T-helper 17 cell (primary cell): ENCODE measurements around the gene UBAC1. TPM values are rescaled to one million over a fixed set of nuclear protein-coding genes. Genes with fewer than 3 reads are reported as not detected.
"Not testable (repeated sequence)": the region's sequence is repeated elsewhere in the genome, so short reads cannot be mapped to it uniquely, and the experiment has no call there.

ENCODE experiments used
- ATAC-seq: fragments of 150-1000 bp; cut with Tn5 transposase; 2 replicates; pipeline ENCODE4 v1.10.0; 2021; ENCODE audit warnings: mild to moderate bottlenecking, moderate library complexity
- DNase-seq, 3 donors: peaks; one replicate each; pipeline versions ENCODE4 v3.0.0 to v3.0.0-alpha.2; 2020 to 2021
- H3K9me3 ChIP-seq: one replicate; pipeline ENCODE4 v1.7.0; 2013; ENCODE audit warnings: low read length, mild to moderate bottlenecking; ENCODE audit not compliant: control insufficient read depth, poor library complexity, severe bottlenecking
- H3K27ac Mint-ChIP-seq: one replicate; pipeline ENCODE4 v1.8.0; 2022; ENCODE audit warnings: mild to moderate bottlenecking, moderate library complexity, mixed read lengths
- H3K27me3 Mint-ChIP-seq: one replicate; pipeline ENCODE4 v1.8.0; 2022; ENCODE audit warnings: mixed read lengths
- H3K36me3 Mint-ChIP-seq: one replicate; pipeline ENCODE4 v1.8.0; 2022; ENCODE audit warnings: low read depth, mixed read lengths
- H3K4me1 Mint-ChIP-seq: one replicate; pipeline ENCODE4 v1.8.0; 2022; ENCODE audit warnings: mild to moderate bottlenecking, mixed read lengths
- H3K4me3 Mint-ChIP-seq: one replicate; pipeline ENCODE4 v1.8.0; 2022; ENCODE audit warnings: mild to moderate bottlenecking, moderate library complexity, mixed read lengths
- total RNA-seq, 4 donors: library from RNA in 2 of 4; stranded (reverse) in 2 of 4; gene quantifications; one replicate each; pipeline ENCODE4 v1.2.3 and lab custom pipeline; 2022 to 2026

The UBAC1 gene
- total RNA-seq, 2 donors from 2014 or later = 23.2 to 23.7 TPM

DNA sequence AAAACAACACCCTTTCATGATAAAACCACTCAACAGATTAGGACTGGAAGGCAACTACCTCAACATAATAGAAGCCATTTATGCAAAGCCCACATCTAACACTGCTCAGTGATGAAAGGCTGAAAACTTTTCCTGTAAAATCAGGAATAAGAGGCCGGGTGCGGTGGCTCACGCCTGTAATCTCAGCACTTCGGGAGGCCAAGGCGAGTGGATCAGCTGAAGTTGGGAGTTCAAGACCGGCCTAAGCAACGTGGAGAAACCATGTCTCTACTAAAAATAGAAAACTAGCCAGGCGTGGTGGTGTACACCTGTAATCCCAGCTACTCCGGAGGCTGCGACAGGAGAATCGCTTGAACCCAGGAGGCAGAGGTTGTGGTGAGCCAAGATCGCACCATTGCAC lies 44.9 kb downstream of the UBAC1 start:
- peaks cover 15% of the 10 kb centered on the region for H3K9me3 ChIP-seq
- H3K4me3 Mint-ChIP-seq, DNase-seq, ATAC-seq, H3K4me1 Mint-ChIP-seq, H3K27me3 Mint-ChIP-seq, H3K27ac Mint-ChIP-seq, H3K36me3 Mint-ChIP-seq: not testable (repeated sequence)

DNA sequence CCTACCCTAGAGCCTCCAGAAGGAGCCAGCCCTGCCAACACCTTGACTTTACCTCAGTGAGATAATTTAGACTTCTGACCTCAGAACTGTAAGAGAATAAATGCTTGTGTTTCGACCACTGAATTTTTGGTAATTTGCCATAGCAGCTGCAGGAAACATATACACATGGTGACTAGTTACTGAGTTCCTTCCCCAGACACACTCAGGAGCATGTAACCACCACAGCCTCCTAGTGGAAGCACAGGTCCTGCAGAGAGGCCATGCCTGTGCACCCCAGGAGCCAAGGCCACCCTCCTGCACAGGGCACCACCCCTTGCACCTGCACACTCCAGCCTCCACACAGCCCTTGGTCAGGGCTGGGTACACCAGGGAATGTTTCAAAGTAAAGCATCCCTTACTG lies 46.3 kb downstream of the UBAC1 start:
- no peak overlapping the region for H3K27ac Mint-ChIP-seq
- peaks cover 16% of the 10 kb centered on the region for H3K4me1 Mint-ChIP-seq
- H3K9me3 ChIP-seq = peaks cover 15% of the 10 kb centered on the region
- ATAC-seq (no peak), DNase-seq (no peak)
- H3K4me3 Mint-ChIP-seq = no peak overlapping the region
- no peaks in the 10 kb centered on the region for H3K27me3 Mint-ChIP-seq
- peaks cover 7% of the 10 kb centered on the region for H3K36me3 Mint-ChIP-seq

DNA sequence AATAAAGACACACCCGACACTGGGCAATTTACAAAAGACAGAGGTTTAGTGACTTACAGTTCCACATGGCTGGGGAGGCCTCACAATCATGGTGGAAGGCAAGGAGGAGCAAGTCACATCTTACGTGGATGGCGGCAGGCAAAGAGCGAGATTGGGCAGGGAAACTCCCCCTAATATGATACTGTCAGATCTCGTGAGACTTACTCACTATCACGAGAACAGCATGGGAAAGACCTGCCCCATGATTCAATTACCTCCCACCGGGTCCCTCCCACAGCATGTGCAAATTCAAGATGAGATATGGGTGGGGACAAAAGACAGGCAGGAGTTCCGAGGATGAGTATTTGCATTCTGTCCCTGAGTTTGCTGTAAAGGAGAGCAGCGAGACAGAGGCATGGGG lies 49.9 kb downstream of the UBAC1 start:
- H3K27me3 Mint-ChIP-seq, H3K36me3 Mint-ChIP-seq, H3K27ac Mint-ChIP-seq, DNase-seq, ATAC-seq, H3K4me3 Mint-ChIP-seq: not testable (repeated sequence)
- peaks cover 12% of the 10 kb centered on the region for H3K9me3 ChIP-seq
- H3K4me1 Mint-ChIP-seq = peaks cover 28% of the 10 kb centered on the region

DNA sequence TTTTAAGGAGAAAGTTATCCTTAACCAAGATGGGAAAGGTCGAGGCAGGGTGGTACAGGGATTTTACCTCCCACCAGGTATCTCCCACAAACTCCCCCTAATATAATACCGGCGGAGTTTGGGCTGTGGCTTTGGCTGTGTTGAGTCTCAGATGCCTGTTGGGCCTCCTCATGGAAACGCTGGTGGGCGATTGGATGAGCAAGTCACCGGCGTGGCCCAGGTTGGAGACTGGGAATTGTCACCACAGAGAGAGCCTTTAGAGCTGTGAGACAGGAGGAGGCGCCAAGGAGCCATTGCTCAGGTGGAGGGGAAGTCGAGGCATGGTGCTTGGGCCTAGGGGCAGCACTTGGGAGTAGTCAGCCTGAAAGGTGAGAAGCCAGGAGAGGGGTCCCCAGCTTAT lies 50.4 kb downstream of the UBAC1 start:
- Mint-ChIP-seq H3K36me3 (peaks cover 7% of the 10 kb centered on the region), H3K27me3 (no peaks in the 10 kb centered on the region), H3K4me1 (peaks cover 31% of the 10 kb centered on the region), H3K27ac (no peak overlapping the region), H3K4me3 (no peak overlapping the region)
- DNase-seq = no peak
- ATAC-seq = no peak
- peaks cover 12% of the 10 kb centered on the region for H3K9me3 ChIP-seq

DNA sequence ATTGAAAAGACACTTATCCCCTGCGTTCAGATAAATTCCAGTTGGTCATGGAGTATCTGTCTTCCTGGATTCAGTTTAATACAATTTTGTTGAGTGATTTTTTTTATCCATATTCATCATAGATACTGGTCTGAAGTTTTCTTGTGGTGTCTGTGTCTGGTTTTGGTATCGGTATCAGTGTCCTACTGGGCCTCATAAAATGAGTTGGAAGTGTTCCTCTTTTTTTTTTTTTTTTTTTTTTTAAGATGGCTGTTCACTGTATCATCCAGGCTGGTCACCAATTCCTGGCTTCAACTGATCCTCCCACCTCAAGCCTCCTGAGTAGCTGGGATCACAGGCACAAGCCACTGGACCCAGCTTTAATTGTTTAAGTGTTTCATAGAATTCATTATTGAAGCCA lies 51.0 kb downstream of the UBAC1 start:
- ATAC-seq = no peak
- no peak for DNase-seq
- no peak overlapping the region for H3K4me3 Mint-ChIP-seq
- no peaks in the 10 kb centered on the region for H3K27me3 Mint-ChIP-seq
- peaks cover 6% of the 10 kb centered on the region for H3K9me3 ChIP-seq
- peaks cover 37% of the 10 kb centered on the region for H3K4me1 Mint-ChIP-seq
- peaks cover 7% of the 10 kb centered on the region for H3K36me3 Mint-ChIP-seq
- H3K27ac Mint-ChIP-seq = no peak overlapping the region

DNA sequence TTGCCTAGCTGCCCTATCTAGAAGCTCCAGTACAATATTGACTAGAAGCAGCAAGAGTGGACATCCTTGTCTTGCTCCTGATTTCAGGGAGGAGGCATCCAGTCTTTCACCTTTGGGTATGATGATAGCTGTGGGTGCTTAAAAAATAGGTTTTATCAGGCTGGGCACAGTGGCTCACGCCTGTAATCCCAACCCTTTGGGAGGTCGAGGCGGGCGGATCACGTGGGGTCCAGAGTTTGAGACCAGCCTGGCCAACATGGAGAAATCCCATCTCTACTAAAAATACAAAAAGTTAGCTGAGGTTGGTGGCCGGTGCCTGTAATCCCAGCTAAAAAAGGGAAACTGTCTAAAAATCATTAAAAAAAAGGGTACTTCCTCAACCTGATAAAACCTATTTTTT lies 51.8 kb downstream of the UBAC1 start:
- Mint-ChIP-seq H3K27ac (no peak overlapping the region), H3K27me3 (no peaks in the 10 kb centered on the region), H3K4me1 (peaks cover 40% of the 10 kb centered on the region), H3K4me3 (peak overlapping the region; percentile 89), H3K36me3 (peaks cover 7% of the 10 kb centered on the region)
- DNase-seq = no peak
- no peak for ATAC-seq
- peaks cover 3% of the 10 kb centered on the region for H3K9me3 ChIP-seq

DNA sequence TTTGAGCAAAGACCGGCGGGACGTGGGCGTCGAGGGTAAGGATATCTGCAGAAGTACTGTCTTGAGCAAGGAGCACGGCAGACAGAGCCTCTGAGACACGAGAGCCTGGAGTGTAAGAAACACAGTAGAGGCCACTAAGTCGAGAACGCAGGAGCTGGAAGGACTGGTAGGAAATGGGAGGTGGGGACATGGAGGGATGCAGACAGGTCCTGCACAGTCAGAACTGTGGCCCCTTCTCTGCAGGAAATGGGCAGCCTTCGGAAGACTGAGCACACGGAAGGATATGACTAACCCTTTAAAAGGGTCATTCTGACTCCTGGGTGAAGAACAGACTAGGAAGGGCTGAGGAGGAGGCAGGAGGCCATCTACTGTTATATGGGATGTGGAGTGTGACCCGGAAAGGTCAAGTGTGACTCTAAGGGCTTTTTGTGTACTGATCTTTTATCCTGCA lies 52.4 kb downstream of the UBAC1 start:
- no peak for DNase-seq

DNA sequence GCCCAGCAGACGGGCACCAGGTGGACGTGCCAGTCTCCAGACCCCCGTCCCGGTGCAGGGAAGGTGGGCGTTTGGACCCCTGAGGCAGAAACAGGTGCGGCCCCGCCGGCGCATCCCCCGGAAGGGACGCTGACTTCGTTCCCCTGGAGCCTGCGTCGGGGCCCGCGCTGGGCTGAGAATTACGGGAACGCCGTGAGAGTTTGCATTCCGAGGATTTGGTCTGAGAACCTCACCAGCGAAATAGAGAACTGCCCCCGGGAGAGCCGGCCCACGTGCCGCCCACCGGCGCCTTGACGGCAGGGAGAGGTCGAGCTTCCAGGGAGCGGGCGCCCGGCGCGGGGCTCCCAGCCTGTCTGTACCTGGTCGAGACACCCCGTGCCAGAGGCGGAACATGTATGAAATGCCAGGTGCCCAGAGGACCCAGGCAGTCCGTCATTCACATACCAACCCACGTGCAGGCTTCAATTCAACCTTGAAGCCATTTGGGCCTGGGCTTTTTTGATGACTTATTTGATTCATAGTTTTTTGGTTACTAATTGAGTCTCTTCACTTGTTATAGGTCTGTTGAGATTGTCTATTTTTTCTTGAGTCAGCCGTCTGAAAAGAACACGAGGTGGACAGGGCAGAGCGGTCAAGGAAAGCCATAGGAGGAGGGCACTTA lies 53.0 kb downstream of the UBAC1 start:
- ATAC-seq (no peak), DNase-seq (peak in 1 of 3 donors; percentile 19)
- Mint-ChIP-seq H3K36me3 (peaks cover 7% of the 10 kb centered on the region), H3K4me3 (peak overlapping the region; percentile 89), H3K4me1 (peaks cover 42% of the 10 kb centered on the region), H3K27ac (no peak overlapping the region), H3K27me3 (no peaks in the 10 kb centered on the region)
- no peaks in the 10 kb centered on the region for H3K9me3 ChIP-seq

More for the DNA sequence above, 52.4 kb downstream of the UBAC1 start:
- H3K27me3 Mint-ChIP-seq = no peaks in the 10 kb centered on the region
- peak overlapping the region; percentile 89 for H3K4me3 Mint-ChIP-seq
- no peaks in the 10 kb centered on the region for H3K9me3 ChIP-seq
- peaks cover 7% of the 10 kb centered on the region for H3K36me3 Mint-ChIP-seq
- H3K27ac Mint-ChIP-seq = no peak overlapping the region
- ATAC-seq = no peak
- H3K4me1 Mint-ChIP-seq = peaks cover 40% of the 10 kb centered on the region

DNA sequence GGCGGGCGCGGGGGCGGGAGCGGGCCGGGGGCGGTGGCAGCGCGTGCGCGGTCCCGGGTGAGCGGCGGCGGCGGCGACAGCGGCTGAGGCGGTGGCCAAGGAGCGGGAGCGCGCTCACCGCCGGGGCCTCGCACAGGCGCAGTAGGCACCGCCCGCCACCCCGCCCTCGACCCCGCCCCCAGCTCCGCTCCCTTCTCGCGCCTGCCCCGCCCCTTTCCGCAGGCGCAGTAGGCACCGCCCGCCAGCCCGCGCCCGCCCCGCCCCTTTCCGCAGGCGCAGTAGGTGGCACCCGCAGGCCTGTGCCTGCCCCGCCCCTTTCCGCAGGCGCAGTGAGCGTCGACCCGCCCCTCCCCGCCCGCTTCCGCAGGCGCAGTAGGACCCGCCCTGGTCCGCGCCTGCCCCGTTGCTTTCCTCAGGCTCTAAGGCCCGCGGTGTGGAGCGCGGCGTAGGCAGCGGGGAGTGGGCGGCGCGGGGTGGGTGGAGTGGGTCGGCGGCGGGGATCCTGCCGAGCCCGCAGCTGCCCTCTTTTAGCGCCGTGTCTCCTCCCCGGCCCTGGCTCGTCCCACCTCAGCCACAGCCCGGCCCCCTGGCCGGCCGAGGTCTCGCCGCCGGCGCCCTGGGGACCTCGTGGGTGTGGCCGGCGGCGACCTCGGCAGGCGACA lies 53.6 kb downstream of the UBAC1 start, which contains the start of gene CAMSAP1:
TSS of gene CAMSAP1 (minus strand) at position 116 of the 662 bp plus-strand sequence. CDS start 387 bp downstream, outside the sequence.
- Mint-ChIP-seq H3K36me3 (peaks cover 7% of the 10 kb centered on the region), H3K4me3 (peak within 1 kb of the TSS; percentile 92), H3K27me3 (no peaks in the 10 kb centered on the region), H3K27ac (peak within 1 kb of the TSS; percentile 87), H3K4me1 (peaks cover 42% of the 10 kb centered on the region)
- H3K9me3 ChIP-seq = no peaks in the 10 kb centered on the region
- ATAC-seq (peak; percentile 88), DNase-seq (peak; percentile 91 to 96 (median 95))

DNA sequence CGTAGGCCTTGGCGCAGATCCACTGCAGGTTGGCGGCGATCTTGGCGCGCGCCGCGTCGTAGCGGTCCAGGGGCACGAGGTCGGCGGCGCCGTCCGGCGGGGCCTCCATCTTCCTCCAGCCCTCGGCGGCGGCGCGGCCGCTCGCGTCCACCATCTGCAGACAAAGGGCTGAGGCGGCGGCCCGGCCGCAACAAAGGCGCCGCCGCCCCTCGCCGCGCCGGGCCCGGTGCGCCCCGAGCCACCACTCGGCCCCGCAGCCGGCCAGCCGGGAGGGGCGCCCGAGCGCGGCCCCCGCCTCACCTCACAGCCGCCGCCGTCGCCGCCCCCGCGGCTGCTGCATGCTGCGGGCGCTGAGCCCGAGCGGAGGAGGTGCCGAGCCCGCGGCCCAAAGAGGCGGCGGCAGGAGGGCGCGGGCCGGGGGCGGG lies 54.2 kb downstream of the UBAC1 start:
- Mint-ChIP-seq H3K4me1 (peaks cover 43% of the 10 kb centered on the region), H3K4me3 (peak overlapping the region; percentile 41), H3K27ac (no peak overlapping the region), H3K36me3 (peaks cover 7% of the 10 kb centered on the region), H3K27me3 (no peaks in the 10 kb centered on the region)
- no peak for DNase-seq
- no peak for ATAC-seq
- no peaks in the 10 kb centered on the region for H3K9me3 ChIP-seq

DNA sequence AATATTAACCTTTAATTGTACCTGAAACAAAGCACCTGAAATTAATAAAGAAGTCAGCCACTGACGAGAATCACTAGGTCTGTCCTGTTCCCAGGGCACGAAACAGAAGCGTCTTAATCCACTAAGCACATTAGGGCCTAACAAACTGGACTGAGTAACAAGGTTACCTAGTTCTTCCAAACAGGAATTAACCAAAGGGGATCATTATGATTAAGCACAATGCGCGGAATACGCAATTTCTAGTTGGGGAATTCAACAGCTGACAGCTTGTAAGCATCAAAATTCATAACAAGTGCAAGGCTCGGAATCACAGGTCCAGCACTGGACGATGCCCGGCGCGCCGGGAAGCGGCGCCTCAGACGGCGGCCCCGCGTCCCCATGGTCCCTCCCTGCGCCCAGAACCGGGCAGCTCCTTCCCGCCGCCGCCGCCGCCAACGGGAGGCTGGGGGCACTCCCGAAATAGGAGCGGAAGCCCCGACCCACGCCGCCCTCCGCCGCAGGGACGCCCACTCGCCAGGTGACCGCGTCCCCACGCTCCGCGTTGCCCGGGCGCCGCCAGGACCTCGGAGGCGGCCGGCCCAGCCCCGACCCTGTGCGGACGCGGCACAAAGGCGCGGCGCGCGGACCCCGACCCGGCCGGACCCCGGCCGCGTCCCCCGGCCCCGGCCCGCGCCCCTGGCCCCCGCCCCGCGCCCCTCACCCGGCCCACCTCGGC lies 54.7 kb downstream of the UBAC1 start:
- no peaks in the 10 kb centered on the region for H3K9me3 ChIP-seq
- peak overlapping the region; percentile 87 for H3K27ac Mint-ChIP-seq
- no peaks in the 10 kb centered on the region for H3K27me3 Mint-ChIP-seq
- ATAC-seq (no peak), DNase-seq (no peak)
- H3K36me3 Mint-ChIP-seq = peaks cover 4% of the 10 kb centered on the region
- H3K4me3 Mint-ChIP-seq = peak overlapping the region; percentile 92
- peaks cover 45% of the 10 kb centered on the region for H3K4me1 Mint-ChIP-seq

DNA sequence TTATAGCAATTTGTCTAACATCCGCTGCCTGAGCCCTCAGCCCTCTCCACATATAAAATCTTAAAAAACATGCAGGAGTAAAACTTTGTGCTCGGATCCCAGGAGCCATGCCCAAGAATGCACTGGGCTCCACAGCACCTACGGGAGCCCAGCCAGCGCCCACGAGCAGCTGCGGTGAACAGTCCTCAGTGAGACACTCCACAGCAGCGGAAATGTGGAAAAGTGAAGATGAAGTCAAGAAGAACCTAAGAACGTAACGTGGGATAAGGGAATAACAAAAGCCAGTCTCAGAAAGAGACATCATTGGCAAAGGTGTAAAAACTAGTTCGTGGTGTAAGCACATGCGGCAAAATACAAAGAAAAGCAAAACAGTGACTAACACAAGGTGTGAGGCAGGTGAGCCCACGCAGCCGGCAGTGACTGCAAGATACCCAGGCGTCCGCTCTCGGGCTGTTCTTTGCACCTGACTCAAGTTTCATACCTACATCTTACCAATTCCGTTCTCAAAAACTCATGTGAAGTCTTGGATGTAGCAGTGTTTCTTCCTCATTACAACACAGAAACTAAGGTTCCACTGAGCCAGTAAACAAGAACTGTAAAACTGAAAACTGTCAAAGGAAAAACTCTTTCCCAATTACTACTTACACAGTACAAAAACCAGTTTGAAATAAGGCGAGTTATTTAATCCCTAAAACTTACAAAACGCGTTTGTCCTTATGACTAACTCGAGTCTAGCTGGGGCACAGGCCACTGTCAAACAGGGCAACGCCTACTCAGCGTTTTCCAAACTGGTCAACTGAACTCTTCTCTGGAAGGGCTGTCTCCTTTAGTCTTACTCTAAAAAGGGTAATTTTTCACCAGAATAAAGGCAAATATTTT lies 55.6 kb downstream of the UBAC1 start:
- Mint-ChIP-seq H3K27me3 (no peaks in the 10 kb centered on the region), H3K27ac (peak overlapping the region; percentile 90), H3K4me3 (peak overlapping the region; percentile 92), H3K36me3 (peaks cover 2% of the 10 kb centered on the region), H3K4me1 (peaks cover 42% of the 10 kb centered on the region)
- peak; percentile 25 for ATAC-seq
- H3K9me3 ChIP-seq = no peaks in the 10 kb centered on the region
- no peak for DNase-seq
